ENCODE results near the gene SNED1.

Gene SNED1

DNA sequence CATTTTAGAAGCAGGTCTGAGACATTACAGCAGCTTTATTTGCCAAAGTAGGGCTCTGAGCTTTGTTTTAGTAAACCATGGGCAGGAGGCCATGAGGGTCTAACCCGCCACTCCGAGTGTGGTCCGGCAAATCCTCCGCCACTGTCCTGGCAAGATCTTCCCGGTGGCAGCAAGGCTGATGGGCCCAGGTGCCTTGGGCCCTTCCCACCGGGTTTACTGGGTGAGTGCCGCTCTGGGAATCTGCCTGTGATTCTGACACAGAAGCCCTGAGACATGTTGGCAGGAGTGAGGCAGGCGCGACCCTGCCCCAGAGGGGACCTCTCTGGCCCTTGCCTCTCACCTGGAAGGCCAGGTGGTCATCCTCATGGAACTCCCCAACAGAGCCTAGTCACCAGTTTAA is 73.7 kb downstream of the SNED1 start:
- no peaks in the 10 kb centered on the region for H3K27me3 ChIP-seq (replicated peaks; ENCODE audit: control insufficient read depth, insufficient read depth, low read length)
- no peaks in the 10 kb centered on the region; the same call in 1 of the 2 replicates for H3K36me3 ChIP-seq (ENCODE audit: control insufficient read depth, insufficient read depth, low read length)
- DNase-seq (ENCODE audit: extremely low read depth, insufficient read length) = no peak
- no peak overlapping the region for H3K4me3 ChIP-seq (replicated peaks; ENCODE audit: low read depth, low read length)
- TF ChIP-seq, protein P1, sequence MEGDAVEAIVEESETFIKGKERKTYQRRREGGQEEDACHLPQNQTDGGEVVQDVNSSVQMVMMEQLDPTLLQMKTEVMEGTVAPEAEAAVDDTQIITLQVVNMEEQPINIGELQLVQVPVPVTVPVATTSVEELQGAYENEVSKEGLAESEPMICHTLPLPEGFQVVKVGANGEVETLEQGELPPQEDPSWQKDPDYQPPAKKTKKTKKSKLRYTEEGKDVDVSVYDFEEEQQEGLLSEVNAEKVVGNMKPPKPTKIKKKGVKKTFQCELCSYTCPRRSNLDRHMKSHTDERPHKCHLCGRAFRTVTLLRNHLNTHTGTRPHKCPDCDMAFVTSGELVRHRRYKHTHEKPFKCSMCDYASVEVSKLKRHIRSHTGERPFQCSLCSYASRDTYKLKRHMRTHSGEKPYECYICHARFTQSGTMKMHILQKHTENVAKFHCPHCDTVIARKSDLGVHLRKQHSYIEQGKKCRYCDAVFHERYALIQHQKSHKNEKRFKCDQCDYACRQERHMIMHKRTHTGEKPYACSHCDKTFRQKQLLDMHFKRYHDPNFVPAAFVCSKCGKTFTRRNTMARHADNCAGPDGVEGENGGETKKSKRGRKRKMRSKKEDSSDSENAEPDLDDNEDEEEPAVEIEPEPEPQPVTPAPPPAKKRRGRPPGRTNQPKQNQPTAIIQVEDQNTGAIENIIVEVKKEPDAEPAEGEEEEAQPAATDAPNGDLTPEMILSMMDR (IDR thresholded peaks at IDR 0.05; ENCODE audit: insufficient read depth, low read length, poor library complexity, severe bottlenecking) = no peak

DNA sequence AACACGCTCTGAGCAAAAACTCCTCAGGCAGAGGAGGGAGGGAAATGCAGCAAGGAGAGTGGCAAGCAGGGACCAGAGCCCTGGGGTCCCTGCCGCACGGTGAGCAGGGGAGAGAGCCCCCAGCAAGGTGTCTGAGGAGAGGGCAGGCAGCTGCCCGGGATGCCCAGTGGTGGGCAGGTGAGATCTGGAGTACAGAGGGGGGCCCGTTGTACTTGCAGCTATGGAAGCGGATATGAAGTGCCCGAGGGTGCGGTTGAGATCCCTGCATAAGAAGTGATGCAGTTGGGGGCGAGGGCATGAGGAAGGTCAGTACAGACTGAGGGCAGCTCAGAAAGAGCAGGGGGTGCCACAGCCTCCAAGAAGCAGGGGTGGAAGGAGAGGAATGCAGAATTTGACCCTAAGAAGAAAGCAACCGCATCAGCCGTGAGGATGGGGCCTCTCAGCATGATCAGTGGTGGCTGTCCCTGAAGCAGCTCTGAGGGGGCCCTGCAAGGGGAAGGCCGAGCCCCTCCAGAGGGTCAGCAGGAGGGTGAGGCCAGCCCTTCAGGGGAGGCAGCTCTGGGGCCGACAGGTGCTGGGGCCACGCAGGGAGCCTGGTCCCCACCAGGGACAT is 74.2 kb downstream of the SNED1 start:
- no peaks in the 10 kb centered on the region; the same call in 1 of the 2 replicates for H3K36me3 ChIP-seq (ENCODE audit: control insufficient read depth, insufficient read depth, low read length)
- TF ChIP-seq, protein P1 (IDR thresholded peaks at IDR 0.05; ENCODE audit: insufficient read depth, low read length, poor library complexity, severe bottlenecking) = no peak

DNA sequence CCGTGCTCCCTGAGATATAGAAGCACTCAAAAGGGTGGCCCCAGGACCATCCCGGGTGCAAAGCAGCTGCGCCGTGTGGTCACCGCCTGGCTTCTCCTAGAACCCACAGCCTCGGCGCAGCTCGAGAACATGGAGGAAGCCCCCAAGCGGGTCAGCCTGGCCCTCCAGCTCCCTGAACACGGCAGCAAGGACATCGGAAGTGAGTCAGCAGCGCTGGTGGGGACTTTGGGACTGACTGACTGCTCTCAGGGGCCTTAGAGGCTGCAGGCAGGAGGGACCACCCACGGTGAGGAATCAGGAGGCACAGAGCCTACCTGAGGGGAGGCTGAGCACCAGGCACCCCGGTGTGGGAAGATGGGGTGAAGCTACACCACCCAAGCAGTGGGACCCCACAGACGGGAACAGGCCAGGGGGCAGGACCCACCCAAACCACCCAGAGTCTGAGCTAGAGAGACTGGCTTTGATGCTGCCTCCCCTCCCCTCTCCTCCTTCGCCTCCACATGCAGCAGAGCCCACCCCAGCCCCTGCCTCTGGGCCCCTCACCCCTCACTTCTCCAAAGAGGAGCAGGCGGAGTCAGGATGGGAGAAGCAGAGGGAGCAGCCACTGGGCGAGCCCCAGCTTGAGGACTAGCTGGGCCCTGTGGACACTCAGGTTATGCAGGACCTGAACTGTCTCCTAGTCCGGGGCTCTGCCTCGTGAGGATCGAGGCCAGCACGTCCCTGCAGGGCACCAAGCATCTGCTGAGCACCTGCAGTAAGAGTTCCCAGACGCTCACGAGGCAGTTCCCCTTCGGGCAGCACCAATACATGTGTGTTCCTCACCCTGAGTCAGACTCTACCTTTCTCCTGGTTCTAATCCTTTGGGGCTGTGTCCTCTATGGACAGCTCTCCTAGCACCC is 75.0 kb downstream of the SNED1 start:
- DNase-seq (ENCODE audit: extremely low read depth, insufficient read length) = no peak
- TF ChIP-seq, protein P1 (IDR thresholded peaks at IDR 0.05; ENCODE audit: insufficient read depth, low read length, poor library complexity, severe bottlenecking) = no peak
- H3K4me3 ChIP-seq (replicated peaks; ENCODE audit: low read depth, low read length) = no peak overlapping the region
- no peaks in the 10 kb centered on the region; the same call in 1 of the 2 replicates for H3K36me3 ChIP-seq (ENCODE audit: control insufficient read depth, insufficient read depth, low read length)
- no peaks in the 10 kb centered on the region for H3K27me3 ChIP-seq (replicated peaks; ENCODE audit: control insufficient read depth, insufficient read depth, low read length)

More for the DNA sequence above, 74.2 kb downstream of the SNED1 start:
- no peak for DNase-seq (ENCODE audit: extremely low read depth, insufficient read length)
- Histone ChIP-seq H3K27me3 (replicated peaks; ENCODE audit: control insufficient read depth, insufficient read depth, low read length) (no peaks in the 10 kb centered on the region), H3K4me3 (replicated peaks; ENCODE audit: low read depth, low read length) (no peak overlapping the region)

DNA sequence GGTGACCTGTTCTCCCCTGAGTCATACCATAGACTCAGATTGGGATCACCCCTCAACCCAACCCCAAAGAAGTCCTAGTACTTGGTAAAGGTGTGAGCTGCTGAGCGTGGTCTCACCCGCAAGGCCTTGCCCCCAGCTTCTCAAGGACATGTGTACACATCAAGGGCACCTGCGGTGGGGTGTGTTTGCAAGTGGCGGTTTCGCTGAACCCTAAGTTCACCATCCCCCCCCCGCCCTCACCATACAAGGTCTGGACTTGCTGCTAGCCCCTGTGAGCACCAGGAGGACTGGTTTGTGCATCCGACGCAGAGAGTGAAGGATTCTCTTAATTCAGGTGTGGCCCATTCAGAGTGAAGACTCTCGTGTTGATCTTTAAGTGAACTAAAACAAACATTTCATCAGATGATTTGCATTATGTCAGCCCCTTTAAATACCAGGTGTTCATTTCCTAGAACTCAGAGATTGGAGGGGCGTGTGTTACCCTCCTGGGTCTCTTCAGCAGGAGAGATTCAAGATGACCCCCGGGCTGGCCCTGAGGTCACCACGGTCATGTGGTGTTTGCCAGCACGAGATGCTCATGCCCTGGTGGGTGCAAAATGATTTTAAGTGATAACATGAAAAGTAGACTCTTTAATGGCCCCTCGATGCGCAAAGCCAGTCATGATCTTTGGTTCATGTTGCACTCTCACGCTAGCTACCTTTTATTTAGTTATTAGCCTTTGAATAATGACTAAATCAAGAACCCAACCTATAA is 75.8 kb downstream of the SNED1 start:
- TF ChIP-seq, protein P1 (IDR thresholded peaks at IDR 0.05; ENCODE audit: insufficient read depth, low read length, poor library complexity, severe bottlenecking) = no peak
- no peak for DNase-seq (ENCODE audit: extremely low read depth, insufficient read length)
- Histone ChIP-seq H3K27me3 (replicated peaks; ENCODE audit: control insufficient read depth, insufficient read depth, low read length) (no peaks in the 10 kb centered on the region), H3K4me3 (replicated peaks; ENCODE audit: low read depth, low read length) (no peak overlapping the region), H3K36me3 (ENCODE audit: control insufficient read depth, insufficient read depth, low read length) (no peaks in the 10 kb centered on the region; the same call in 1 of the 2 replicates)

DNA sequence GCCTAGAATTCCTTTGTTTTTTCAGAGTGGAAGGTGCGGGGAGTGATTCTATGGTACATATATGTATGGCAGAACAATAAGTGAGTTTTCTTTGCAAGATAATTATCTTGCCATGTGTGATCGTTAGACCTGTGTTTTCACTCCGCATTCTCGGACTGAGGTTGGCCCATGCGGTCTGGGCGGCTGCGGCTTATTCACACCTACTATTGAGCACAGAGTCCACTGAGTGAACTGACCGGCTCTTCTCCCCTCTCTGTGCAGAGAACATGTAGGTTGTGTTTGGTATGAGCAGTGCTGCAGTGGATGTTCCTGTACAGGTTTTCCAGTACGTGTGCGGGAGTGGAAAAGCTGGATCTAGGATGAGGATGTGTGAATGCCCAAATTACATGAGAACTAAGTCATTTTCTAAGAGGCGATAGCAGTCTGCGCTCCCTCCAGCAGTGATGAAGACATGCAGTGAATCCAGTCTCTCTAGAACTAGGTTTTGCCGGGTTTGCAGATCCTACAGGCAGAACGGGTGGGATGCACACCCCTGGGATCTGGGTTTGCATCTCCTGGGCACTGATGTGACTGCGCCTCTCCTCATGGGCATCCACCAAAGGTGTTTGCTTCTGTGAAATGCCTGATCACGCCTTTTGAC is 76.6 kb downstream of the SNED1 start:
- no peak for DNase-seq (ENCODE audit: extremely low read depth, insufficient read length)
- TF ChIP-seq, protein P1 (IDR thresholded peaks at IDR 0.05; ENCODE audit: insufficient read depth, low read length, poor library complexity, severe bottlenecking) = no peak
- no peaks in the 10 kb centered on the region; the same call in 1 of the 2 replicates for H3K36me3 ChIP-seq (ENCODE audit: control insufficient read depth, insufficient read depth, low read length)
- H3K27me3 ChIP-seq (replicated peaks; ENCODE audit: control insufficient read depth, insufficient read depth, low read length) = no peaks in the 10 kb centered on the region
- H3K4me3 ChIP-seq (replicated peaks; ENCODE audit: low read depth, low read length) = no peak overlapping the region

Measured in GM06990 (cell line).